Heart right ventricle (tissue), 16 donors: ENCODE measurements around the gene ANXA9. TPM values are rescaled to one million over a fixed set of nuclear protein-coding genes. Genes with fewer than 3 reads are reported as not detected.

Source experiments
- ATAC-seq, 8 donors: fragments of 200-7000 bp; cut with Tn5 transposase; one replicate each; pipeline ENCODE4 v1.9.1; 2020; ENCODE audit warnings: mild to moderate bottlenecking in 8 of 8, moderate library complexity in 8 of 8, moderate number of reproducible peaks in 1 of 8
- DNase-seq, 2 donors: peaks; one replicate each; pipeline ENCODE4 v3.0.0-alpha.2; 2020
- H3K27ac ChIP-seq, 10 donors: fragments of 200-600 bp; sonication (generic) in 2 of 10; one replicate each; pipeline versions ENCODE4 v1.5.0 to v1.8.0; 2020 to 2022; ENCODE audit warnings: mild to moderate bottlenecking in 3 of 10
- H3K27me3 ChIP-seq, 7 donors: fragments of 200-600 bp; one replicate each; pipeline ENCODE4 v1.8.0; 2021 to 2022; ENCODE audit warnings: mild to moderate bottlenecking in 2 of 7
- H3K36me3 ChIP-seq, 9 donors: fragments of 200-600 bp; sonication (generic) in 1 of 9; one replicate each; pipeline versions ENCODE4 v1.5.0 to v1.8.0; 2020 to 2022; ENCODE audit warnings: mild to moderate bottlenecking in 2 of 9
- H3K4me1 ChIP-seq, 9 donors: fragments of 200-600 bp; sonication (generic) in 1 of 9; one replicate each; pipeline versions ENCODE4 v1.5.0 to v1.8.0; 2020 to 2022; ENCODE audit warnings: mild to moderate bottlenecking in 4 of 9
- H3K4me3 ChIP-seq, 10 donors: fragments of 200-600 bp; sonication (generic) in 2 of 10; one replicate each; pipeline versions ENCODE4 v1.5.0 to v1.8.0; 2020 to 2022; ENCODE audit warnings: mild to moderate bottlenecking in 7 of 10, moderate library complexity in 2 of 10
- H3K9me3 ChIP-seq, 11 donors: fragments of 200-600 bp in 10 of 11; sonication (generic) in 2 of 11; one replicate each; pipeline versions ENCODE4 v1.5.0 to v1.8.0; 2013 to 2022; ENCODE audit warnings: mild to moderate bottlenecking in 2 of 11, control low read depth in 1 of 11, moderate library complexity in 1 of 11
- WGBS, 2 donors: extraction: QIAGEN DNeasy Blood & Tissue Kit; methylation state at CpG; one replicate each; pipeline ENCODE4 v1.1.7; 2013; ENCODE audit warnings: inconsistent platforms in 1 of 2; 5-methylcytosine and 5-hydroxymethylcytosine counted together
- intact Hi-C, 10 donors: fragments of 100-400 bp; cut with DNase I; formaldehyde crosslinking; loops; one replicate each; pipeline versions ENCODE4 v1.11.1 to v1.14.2; 2022
- polyA plus RNA-seq, 2 donors: library from polyadenylated mRNA; stranded (reverse); fragments of 200-250 nt; gene quantifications; one replicate each; pipeline ENCODE4 v1.2.3, GENCODE V29; 2013
- total RNA-seq, 10 donors: library from RNA; stranded (reverse); fragmentation: NEBNext Ultra II Directional in 3 of 10; extraction: Animal tissue kit (Norgen Biotek cat#: 25700) in 3 of 10; gene quantifications; one replicate each; pipeline versions ENCODE4 v1.2.1 to v1.2.4, GENCODE V29; 2021 to 2023
- TF ChIP-seq, protein P1 (sequence below), 9 donors: fragments of 200-600 bp; sonication (generic) in 2 of 9; IDR thresholded peaks; one replicate each; pipeline versions ENCODE4 v1.5.0 to v1.8.0; 2021 to 2022; ENCODE audit warnings: antibody characterized with exemption in 9 of 9, mild to moderate bottlenecking in 5 of 9, moderate library complexity in 1 of 9
- donor health status: Arrhythmogenic right ventricular cardiomyopathy.
- donor health status: ischemic (EF 13 %, LVEDD 7.1; RV severe dilation, severe dysfunction).
- donor health status: healthy with polysubstance abuse.
- donor health status: DM: no; HTN: yes; CAD: no.
- donor health status: DM: no; HTN: no; CAD: no.
- donor health status: ischemic (EF 25% LVEDD 6.9; RV normal size, moderate dysfunction).
- donor health status: ischemic (EF 25% LVEDD 5.7; RV mildly dilated, moderate dysfunction).
- donor health status: healthy.
- donor health status: DM: yes; HTN: yes; CAD: no.
- donor health status: Ischemic cardiomyopathy.
- donor health status: ischemic (EF 35%, LVEDD 5.7; RV mildly dilated, moderate dysfunction).
- donor health status: nonischemic (EF 11% LVEDD 7.7; RV severe dilation, severe dysfunction).
- donor health status: DM: yes; HTN: yes; CAD: no.
- donor health status: PGD.
- donor health status: ischemic (EF 29% LVEDD 5.4; RV normal size, mild dysfunction).
- donor health status: nonischemic (EF 23%, LVEDD 6.1; RV moderate dilation, normal function).

Gene ANXA9
- total and polyA plus RNA-seq, 12 donors, result 0.06 to 0.36 (median 0.17) TPM; not detected in 6

DNA sequence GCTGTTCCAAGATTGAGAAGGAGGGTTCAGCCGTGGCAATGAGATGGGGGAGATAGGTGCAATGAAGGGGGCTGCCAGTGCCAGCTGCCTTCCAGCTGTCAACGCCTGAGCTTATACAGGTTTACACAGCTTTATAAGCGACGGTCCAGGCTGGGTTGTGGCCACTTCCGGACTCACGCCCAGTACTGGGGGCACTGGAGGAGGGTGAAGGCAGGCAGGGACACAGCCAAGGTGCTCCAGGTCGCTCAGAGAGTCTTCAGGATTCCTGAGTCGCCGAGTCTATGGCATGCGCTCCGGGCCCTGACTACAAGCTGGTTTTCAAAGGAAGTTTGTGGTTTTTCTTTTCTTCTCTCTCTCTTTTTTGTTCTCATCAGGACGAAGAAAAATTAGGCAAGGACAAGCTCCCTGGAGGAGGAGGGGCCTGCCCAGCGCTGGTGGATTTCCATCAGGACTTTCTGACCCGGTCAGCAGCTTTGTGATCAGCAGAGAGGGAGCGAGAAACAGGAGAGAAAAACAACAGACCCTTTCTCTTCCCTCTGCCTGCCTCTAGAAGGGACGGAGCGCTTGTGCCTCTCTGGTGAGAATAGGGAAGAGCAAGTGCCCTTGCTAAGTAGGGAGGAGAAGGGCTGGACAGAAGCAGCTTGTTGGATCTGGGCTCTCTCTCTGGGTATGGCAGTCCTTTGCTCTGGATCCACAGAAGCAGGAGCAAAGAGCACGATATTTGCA, 24.4 kb downstream of the ANXA9 start, which contains the start of gene MINDY1:
Gene MINDY1 (minus strand): TSS at position 576 of the 726 bp plus-strand sequence. CDS start 4,285 bp downstream, outside the sequence.
- H3K4me1 ChIP-seq, result peaks cover 3 to 90% (median 77%) of the 10 kb centered on the region in 9 donors
- DNase-seq (peak; percentile 52 to 79), ATAC-seq (peak; percentile 70 to 84 (median 78))
- peak within 1 kb of the TSS; percentile 79 to 96 (median 92) for H3K27ac ChIP-seq
- no peaks in the 10 kb centered on the region for H3K27me3 ChIP-seq
- peak within 1 kb of the TSS; percentile 52 to 84 (median 75) for H3K4me3 ChIP-seq
- intact Hi-C loops, result loop anchor here in 3 of 10 donors (2.0 to 10.0 kb wide), 3 partner anchors 28 to 56 kb away; partner anchors contain the start of genes CDC42SE1 (in 1 of the 3) and MLLT11 (in 1 of the 3)
- 0 to 1% methylated on average over 18 of the region's 18 CpGs for WGBS, 2 donors
- TF ChIP-seq, protein P1, sequence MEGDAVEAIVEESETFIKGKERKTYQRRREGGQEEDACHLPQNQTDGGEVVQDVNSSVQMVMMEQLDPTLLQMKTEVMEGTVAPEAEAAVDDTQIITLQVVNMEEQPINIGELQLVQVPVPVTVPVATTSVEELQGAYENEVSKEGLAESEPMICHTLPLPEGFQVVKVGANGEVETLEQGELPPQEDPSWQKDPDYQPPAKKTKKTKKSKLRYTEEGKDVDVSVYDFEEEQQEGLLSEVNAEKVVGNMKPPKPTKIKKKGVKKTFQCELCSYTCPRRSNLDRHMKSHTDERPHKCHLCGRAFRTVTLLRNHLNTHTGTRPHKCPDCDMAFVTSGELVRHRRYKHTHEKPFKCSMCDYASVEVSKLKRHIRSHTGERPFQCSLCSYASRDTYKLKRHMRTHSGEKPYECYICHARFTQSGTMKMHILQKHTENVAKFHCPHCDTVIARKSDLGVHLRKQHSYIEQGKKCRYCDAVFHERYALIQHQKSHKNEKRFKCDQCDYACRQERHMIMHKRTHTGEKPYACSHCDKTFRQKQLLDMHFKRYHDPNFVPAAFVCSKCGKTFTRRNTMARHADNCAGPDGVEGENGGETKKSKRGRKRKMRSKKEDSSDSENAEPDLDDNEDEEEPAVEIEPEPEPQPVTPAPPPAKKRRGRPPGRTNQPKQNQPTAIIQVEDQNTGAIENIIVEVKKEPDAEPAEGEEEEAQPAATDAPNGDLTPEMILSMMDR (IDR thresholded peaks at IDR 0.05), result peak in 8 of 9 donors; percentile 23 to 63 (median 50)
- peaks cover 0 to 12% (median 2%) of the 10 kb centered on the region in 9 donors for H3K36me3 ChIP-seq
- H3K9me3 ChIP-seq, result no peaks in the 10 kb centered on the region

- no peak for ATAC-seq
- Histone ChIP-seq H3K27ac (peak overlapping the region; percentile 52 to 96 (median 92)), H3K4me3 (peak overlapping the region in 7 of 10 donors; percentile 58 to 84 (median 74)), H3K9me3 (no peaks in the 10 kb centered on the region), H3K4me1 (peaks cover 6 to 90% (median 81%) of the 10 kb centered on the region in 9 donors), H3K36me3 (peaks cover 0 to 1% (median 0%) of the 10 kb centered on the region in 9 donors), H3K27me3 (no peaks in the 10 kb centered on the region)
- TF ChIP-seq, protein P1 (IDR thresholded peaks at IDR 0.05), result no peak
- DNase-seq, result no peak
- WGBS, 2 donors, result 13 to 16% methylated on average over 4 of the region's 4 CpGs
- intact Hi-C loops, result loop anchor here in 3 of 10 donors (2.0 to 10.0 kb wide), 3 partner anchors 29 to 54 kb away; partner anchors contain the start of genes CDC42SE1 (in 1 of the 3) and MLLT11 (in 1 of the 3)
Measured at GRCh38 chr1:151007853-151008243, 25.8 kb downstream of the ANXA9 start.

GRCh38 chr1:151008244-151009205, 26.4 kb downstream of the ANXA9 start, which contains the start of gene PRUNE1:
PRUNE1 (plus strand) TSS chr1:151008449; CDS start chr1:151008633, 184 bp downstream.
- TF ChIP-seq, protein P1 (IDR thresholded peaks at IDR 0.05), result peak in 2 of 9 donors; percentile 9 to 25
- Histone ChIP-seq H3K27me3 (no peaks in the 10 kb centered on the region), H3K4me3 (peak within 1 kb of the TSS; percentile 47 to 85 (median 76)), H3K9me3 (no peaks in the 10 kb centered on the region), H3K27ac (peak within 1 kb of the TSS; percentile 52 to 96 (median 92)), H3K36me3 (peaks cover 0 to 4% (median 0%) of the 10 kb centered on the region in 9 donors), H3K4me1 (peaks cover 12 to 90% (median 81%) of the 10 kb centered on the region in 9 donors)
- 1% methylated on average over 69 of the region's 69 CpGs for WGBS, 2 donors
- peak; percentile 97 to 98 for DNase-seq
- intact Hi-C loops, result loop anchor here in 2 of 10 donors (5.0 to 10.0 kb wide), 2 partner anchors 46 to 54 kb away; partner anchors contain the start of genes CDC42SE1 (in 1 of the 2) and MLLT11 (in 1 of the 2)
- ATAC-seq, result peak; percentile 91 to 95 (median 93)
